Raji (cell line): Measurements from ENCODE around the gene CLEC16A.

Experiments used
- POLR2A ChIP-seq: IDR thresholded peaks from 2 replicates; pipeline ENCODE4 v1.6.1; 2011; ENCODE audit warnings: low read depth, low read length, control low read depth; ENCODE audit not compliant: insufficient read depth

The CLEC16A gene

GRCh38 chr16:11005611-11005975 lies 61.2 kb downstream of the CLEC16A start:
- TF ChIP-seq POLR2A: no peak

DNA sequence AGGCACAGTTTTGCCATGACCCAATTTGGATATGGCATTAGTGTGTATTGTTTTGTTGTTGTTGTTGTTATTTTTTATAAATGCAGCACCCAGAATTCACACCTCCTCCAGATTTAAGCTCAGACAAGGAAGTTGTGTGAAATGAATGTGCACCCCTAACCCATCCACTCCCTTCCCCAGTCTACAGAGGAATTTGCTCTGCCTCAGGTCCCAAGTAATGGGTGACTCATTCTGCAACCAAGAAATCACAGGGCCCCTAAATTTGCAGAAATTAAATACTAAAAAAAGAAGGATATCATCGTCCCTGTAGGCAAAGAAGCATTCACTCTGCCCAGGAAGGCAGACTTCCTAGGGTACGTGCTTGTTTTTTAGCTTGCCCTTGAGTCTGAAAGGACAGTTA lies 62.3 kb downstream of the CLEC16A start:
- TF ChIP-seq POLR2A: no peak

- no peak for TF ChIP-seq POLR2A
Observed at GRCh38 chr16:11007714-11008280, 63.4 kb downstream of the CLEC16A start.

GRCh38 chr16:11009027-11009755 lies 64.8 kb downstream of the CLEC16A start:
- no peak for TF ChIP-seq POLR2A

DNA sequence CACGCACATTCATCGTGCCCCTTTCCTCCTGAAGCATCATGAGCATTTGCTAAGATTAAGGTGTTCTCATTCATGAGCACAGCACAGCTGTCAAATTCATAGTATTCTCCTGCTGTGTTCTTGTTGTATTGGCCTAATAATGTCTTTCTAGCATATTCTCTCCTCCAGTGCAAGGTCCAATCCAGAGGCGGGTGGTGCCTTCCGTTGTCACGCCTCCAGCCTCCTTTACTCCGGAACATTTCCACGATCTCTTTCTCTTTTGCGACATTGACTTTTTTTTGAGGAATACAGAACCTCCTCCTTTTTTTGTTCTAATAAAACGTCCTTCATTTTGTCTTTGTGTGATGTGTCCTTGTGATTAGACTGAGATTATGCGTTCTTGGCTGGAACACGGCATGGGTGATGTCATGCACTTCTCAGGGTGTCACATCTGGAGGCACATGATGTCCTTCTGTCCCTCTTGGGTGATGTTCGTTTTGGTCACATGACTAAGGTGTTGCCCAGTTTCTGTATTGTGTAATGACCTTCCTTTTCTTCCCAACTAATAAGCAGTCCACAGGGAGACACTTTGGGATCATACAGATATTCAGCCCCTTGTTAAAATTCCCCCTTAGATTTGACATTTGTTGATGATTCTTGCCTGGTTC lies 66.3 kb downstream of the CLEC16A start:
- TF ChIP-seq POLR2A: no peak

DNA sequence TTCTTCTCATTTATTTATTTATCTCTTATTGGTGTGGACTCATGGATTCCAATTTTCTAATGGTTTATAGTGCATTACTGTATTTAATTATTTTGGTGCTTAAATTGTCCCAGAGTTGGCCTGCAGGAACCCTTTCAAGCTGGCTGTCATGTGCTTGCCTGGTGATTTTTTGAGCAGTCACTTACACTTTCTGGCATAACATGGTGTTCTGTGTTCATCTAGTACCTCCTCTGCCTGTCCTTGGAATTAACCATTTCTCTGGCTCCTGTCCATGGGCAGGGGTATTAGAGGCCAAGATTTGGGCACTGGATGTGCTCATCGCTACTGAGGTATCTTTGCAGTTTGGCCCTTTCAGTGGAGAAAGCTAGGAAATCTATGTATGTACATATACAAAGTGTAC lies 67.0 kb downstream of the CLEC16A start:
- no peak for TF ChIP-seq POLR2A

GRCh38 chr16:11012841-11013240 lies 68.5 kb downstream of the CLEC16A start:
- no peak for TF ChIP-seq POLR2A

- TF ChIP-seq POLR2A: no peak
Observed at GRCh38 chr16:11014136-11014535, 69.8 kb downstream of the CLEC16A start.

GRCh38 chr16:11015076-11015475 lies 70.7 kb downstream of the CLEC16A start:
- no peak for TF ChIP-seq POLR2A

- no peak for TF ChIP-seq POLR2A
Observed at GRCh38 chr16:11015607-11016006, 71.2 kb downstream of the CLEC16A start.

DNA sequence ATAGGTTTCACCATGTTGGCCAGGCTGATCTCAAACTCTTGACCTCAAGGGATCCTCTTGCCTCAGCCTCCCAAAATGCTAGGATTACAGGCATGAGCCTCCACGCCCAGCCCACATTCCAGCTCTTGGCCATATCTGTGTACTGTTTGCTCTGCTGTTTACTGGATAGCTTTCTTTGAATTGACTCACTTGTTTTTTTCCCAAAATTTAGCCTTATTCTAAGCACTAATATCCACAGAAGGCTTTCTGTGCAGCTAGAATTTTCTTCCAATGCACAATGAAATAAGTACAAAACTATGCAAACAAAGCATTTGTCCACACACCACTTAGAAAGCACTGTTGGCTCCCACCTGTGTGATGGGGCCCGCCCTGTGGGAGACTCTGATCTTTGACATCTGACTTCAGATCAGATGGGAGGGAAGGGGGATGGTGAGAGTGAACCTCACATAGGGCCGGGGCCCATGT lies 72.2 kb downstream of the CLEC16A start:
- no peak for TF ChIP-seq POLR2A

GRCh38 chr16:11016993-11017392 lies 72.6 kb downstream of the CLEC16A start:
- TF ChIP-seq POLR2A: no peak

- no peak for TF ChIP-seq POLR2A
Observed at GRCh38 chr16:11017499-11017898, 73.1 kb downstream of the CLEC16A start.

DNA sequence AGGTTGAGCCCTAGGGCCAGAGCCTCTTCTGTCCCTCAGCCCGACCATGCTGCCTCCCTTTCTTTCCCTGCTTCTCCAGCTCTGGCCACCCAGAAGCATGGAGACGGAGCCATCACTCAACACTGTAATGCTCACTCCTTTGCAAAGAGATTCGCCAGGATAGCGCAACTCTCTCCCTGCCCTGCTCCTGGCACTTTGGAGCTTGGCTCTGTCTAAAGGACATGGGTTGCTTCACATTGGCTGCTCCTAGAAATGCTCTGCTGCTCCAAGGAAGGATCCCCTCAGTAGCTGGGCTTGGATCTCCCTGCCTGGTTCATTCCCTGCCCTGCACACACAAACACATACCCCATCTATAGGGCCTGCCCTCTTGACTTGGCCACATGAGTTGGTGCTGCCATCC lies 76.0 kb downstream of the CLEC16A start:
- no peak for TF ChIP-seq POLR2A

- TF ChIP-seq POLR2A: no peak
Observed at GRCh38 chr16:11020792-11021551, 76.6 kb downstream of the CLEC16A start.

DNA sequence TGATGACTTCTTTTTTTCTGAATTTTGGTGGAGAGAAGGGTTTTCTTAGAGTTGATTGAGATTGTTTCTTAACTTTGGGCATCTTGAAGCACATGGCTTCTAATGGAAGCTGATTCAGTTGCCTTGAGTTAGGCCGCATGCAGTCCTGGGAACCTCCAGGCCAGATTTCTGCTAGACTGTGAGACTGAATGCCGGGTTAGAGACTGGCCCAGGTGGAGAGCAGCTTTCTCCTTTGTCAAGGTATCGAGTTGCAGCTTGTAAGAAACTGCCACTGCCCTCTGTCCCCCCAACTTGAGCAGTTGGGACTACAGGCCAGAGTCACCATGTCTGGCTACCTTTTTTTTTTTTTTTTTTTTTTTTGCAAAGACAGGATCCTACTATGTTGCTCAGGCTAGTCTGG lies 77.6 kb downstream of the CLEC16A start:
- no peak for TF ChIP-seq POLR2A
